SK-N-SH (cell line): ENCODE results near the gene LTBP1. TPM values are rescaled to one million over a fixed set of nuclear protein-coding genes. Genes with fewer than 3 reads are reported as not detected.

Source experiments
- CTCF ChIA-PET: fragments of 300-600, 350-600 bp; formaldehyde crosslinking; extraction: SDS; loops from one replicate; lab custom pipeline; 2021; lab: Yijun Ruan, JAX
- POLR2A ChIA-PET: fragments of 350-600 bp; sonication (Branson Sonifier 250); formaldehyde crosslinking; extraction: SDS; loops from one replicate; lab custom pipeline; 2020; ENCODE audit warnings: antibody characterized with exemption, inconsistent platforms; lab: Yijun Ruan, JAX
- DNase-seq: peaks from one replicate; pipeline ENCODE4 v3.0.0; 2012
- H2AFZ ChIP-seq: fragments of 200-600 bp; sonication (generic); 2 replicates; pipeline ENCODE4 v1.8.1; 2016; ENCODE audit warnings: antibody characterized with exemption, mild to moderate bottlenecking, low read depth
- H3F3A ChIP-seq: fragments of 200-600 bp; sonication (generic); replicated peaks from 2 replicates; pipeline ENCODE3; 2016; ENCODE audit warnings: antibody characterized with exemption, mild to moderate bottlenecking; ENCODE audit not compliant: insufficient read depth
- H3K27ac ChIP-seq, 2 experiments: fragments of 200-500 bp in 1 of 2; fragments of 200-600 bp in 1 of 2; sonication (Bioruptor generic) in 1 of 2; sonication (generic), shearing (Covaris generic) in 1 of 2; 2 replicates each; pipeline versions ENCODE4 v1.5.1 to v1.6.1; 2014 to 2016; ENCODE audit warnings: low read depth in 2 of 2, inconsistent platforms in 1 of 2, low read length in 1 of 2, mild to moderate bottlenecking in 1 of 2, mixed read lengths in 1 of 2
- H3K27me3 ChIP-seq: fragments of 200-600 bp; sonication (generic), shearing (Covaris generic); 2 replicates; pipeline ENCODE4 v1.6.1; 2016; ENCODE audit warnings: mixed run types; ENCODE audit not compliant: insufficient read depth
- H3K36me3 ChIP-seq, 2 experiments: fragments of 200-500 bp in 1 of 2; fragments of 200-600 bp in 1 of 2; sonication (Bioruptor generic) in 1 of 2; sonication (generic) in 1 of 2; replicated peaks in 1 of 2; 2 replicates each; pipeline versions ENCODE3 to v1.5.1; 2014 to 2016; ENCODE audit warnings: low read length in 1 of 2, mild to moderate bottlenecking in 1 of 2; ENCODE audit not compliant: insufficient read depth in 2 of 2, control insufficient read depth in 1 of 2
- H3K4me1 ChIP-seq, 2 experiments: fragments of 200-500 bp in 1 of 2; fragments of 200-600 bp in 1 of 2; sonication (Bioruptor generic) in 1 of 2; sonication (generic), shearing (Covaris generic) in 1 of 2; 2 replicates each; pipeline versions ENCODE4 v1.5.1 to v1.6.1; 2014 to 2016; ENCODE audit warnings: low read depth in 1 of 2, low read length in 1 of 2, mixed run types in 1 of 2; ENCODE audit not compliant: insufficient read depth in 2 of 2, control insufficient read depth in 1 of 2
- H3K4me2 ChIP-seq: fragments of 200-600 bp; sonication (generic), shearing (Covaris generic); 2 replicates; pipeline ENCODE4 v1.6.1; 2017; ENCODE audit warnings: mixed run types
- H3K4me3 ChIP-seq, 2 experiments: fragments of 200-500 bp in 1 of 2; fragments of 200-600 bp in 1 of 2; sonication (Bioruptor generic) in 1 of 2; sonication (generic), shearing (Covaris generic) in 1 of 2; 2 replicates each; pipeline versions ENCODE4 v1.5.1 to v1.8.1; 2014 to 2016; ENCODE audit warnings: low read depth in 2 of 2, inconsistent platforms in 1 of 2, low read length in 1 of 2, mild to moderate bottlenecking in 1 of 2, mixed read lengths in 1 of 2, moderate library complexity in 1 of 2
- H3K79me2 ChIP-seq: fragments of 200-600 bp; sonication (generic); 2 replicates; pipeline ENCODE4 v1.8.1; 2017; ENCODE audit warnings: mild to moderate bottlenecking; ENCODE audit not compliant: insufficient read depth
- H3K9ac ChIP-seq: fragments of 200-600 bp; sonication (generic); 2 replicates; pipeline ENCODE4 v1.6.1; 2017; ENCODE audit warnings: mixed run types
- H3K9me2 ChIP-seq: fragments of 200-600 bp; sonication (generic); 2 replicates; pipeline ENCODE4 v1.6.1; 2017; ENCODE audit warnings: mixed run types
- H3K9me3 ChIP-seq: fragments of 200-600 bp; sonication (generic); 2 replicates; pipeline ENCODE4 v1.6.1; 2017; ENCODE audit warnings: mixed run types, mild to moderate bottlenecking, moderate library complexity
- H4K20me1 ChIP-seq: fragments of 200-600 bp; sonication (generic); 2 replicates; pipeline ENCODE4 v1.6.1; 2017; ENCODE audit warnings: mild to moderate bottlenecking, mixed run types; ENCODE audit not compliant: insufficient read depth
- ELF1 ChIP-seq: IDR thresholded peaks from 2 replicates; pipeline ENCODE4 v1.4.0; 2012
- EP300 ChIP-seq, 2 experiments: IDR thresholded peaks; 2 replicates each; pipeline versions ENCODE4 v1.4.0 to v1.6.1; 2012; ENCODE audit warnings: borderline replicate concordance in 1 of 2, low read depth in 1 of 2, low read length in 1 of 2
- FOSL2 ChIP-seq: IDR thresholded peaks from 2 replicates; pipeline ENCODE4 v1.4.0; 2012; ENCODE audit warnings: low read depth, mild to moderate bottlenecking, moderate library complexity, borderline replicate concordance
- FOXJ3 ChIP-seq: sonication (generic); formaldehyde crosslinking; IDR thresholded peaks from 2 replicates; pipeline ENCODE4 v1.5.1; 2020; ENCODE audit warnings: mild to moderate bottlenecking, missing genetic modification reagents
- FOXM1 ChIP-seq: IDR thresholded peaks from 2 replicates; pipeline ENCODE4 v1.4.0; 2012; ENCODE audit warnings: low read depth, mild to moderate bottlenecking
- JUND ChIP-seq: IDR thresholded peaks from 2 replicates; pipeline ENCODE4 v1.4.0; 2012
- MEF2A ChIP-seq: IDR thresholded peaks from 2 replicates; pipeline ENCODE4 v1.4.0; 2012; ENCODE audit warnings: low read depth, borderline replicate concordance
- NFIC ChIP-seq: IDR thresholded peaks from 2 replicates; pipeline ENCODE4 v1.4.0; 2012; ENCODE audit warnings: borderline replicate concordance
- PBX3 ChIP-seq: IDR thresholded peaks from 2 replicates; pipeline ENCODE4; 2012
- POLR2AphosphoS5 ChIP-seq: IDR thresholded peaks from 2 replicates; pipeline ENCODE4 v1.6.1; 2012; ENCODE audit warnings: low read depth, low read length
- RXRA ChIP-seq: IDR thresholded peaks from 2 replicates; pipeline ENCODE4 v1.4.0; 2012; ENCODE audit warnings: low read depth, mild to moderate bottlenecking, borderline replicate concordance
- SIN3A ChIP-seq: IDR thresholded peaks from 2 replicates; pipeline ENCODE4 v1.6.1; 2012; ENCODE audit warnings: low read depth, mild to moderate bottlenecking, low read length, moderate library complexity, borderline replicate concordance
- TAF1 ChIP-seq: IDR thresholded peaks from 2 replicates; pipeline ENCODE4 v1.6.1; 2012; ENCODE audit warnings: low read depth, mild to moderate bottlenecking, low read length, moderate library complexity, borderline replicate concordance
- TCF12 ChIP-seq: IDR thresholded peaks from 2 replicates; pipeline ENCODE4 v1.4.0; 2012
- TEAD4 ChIP-seq: IDR thresholded peaks from 2 replicates; pipeline ENCODE4 v1.4.0; 2012; ENCODE audit warnings: mild to moderate bottlenecking, borderline replicate concordance; ENCODE audit not compliant: insufficient read depth
- USF1 ChIP-seq: IDR thresholded peaks from 2 replicates; pipeline ENCODE4 v1.4.0; 2012; ENCODE audit warnings: low read depth, borderline replicate concordance
- YY1 ChIP-seq: IDR thresholded peaks from 2 replicates; pipeline ENCODE4 v1.4.0; 2012; ENCODE audit warnings: low read depth, mild to moderate bottlenecking
- ZBTB33 ChIP-seq: IDR thresholded peaks from 2 replicates; pipeline ENCODE4 v1.4.0; 2012; ENCODE audit warnings: low read depth, borderline replicate concordance
- WGBS: methylation state at CpG from one replicate; pipeline ENCODE4 v1.1.6; 2017; ENCODE audit warnings: low lambda C conversion rate; 5-methylcytosine and 5-hydroxymethylcytosine counted together
- polyA plus RNA-seq, 3 experiments: library from polyadenylated mRNA; depleted of rRNA; stranded (reverse); fragments of >200 nt; gene quantifications; 2 replicates each; pipeline ENCODE4 v1.2.3, GENCODE V29; 2012

LTBP1 gene
- polyA plus RNA-seq, 1 of the 3 experiments (the other 2 are of a cell fraction), result 467 TPM

- Histone ChIP-seq H3K4me3 (no peak overlapping the region), H2AFZ (no peak overlapping the region), H3K27ac (peak overlapping the region in 1 of 2 experiments; percentile 89; a peak in 2 of 4 replicates), H3K4me1 (peaks cover 0 to 25% of the 10 kb centered on the region in 2 experiments; a peak in 2 of 4 replicates), H3K9me3 (peaks cover 9% of the 10 kb centered on the region; the same call in 1 of the 2 replicates), H3K79me2 (0 out of 2 replicates have a peak, but pooled peaks cover 5% of the 10 kb centered on the region), H3F3A (peaks cover 18% of the 10 kb centered on the region), H3K9me2 (no peaks in the 10 kb centered on the region), H3K36me3 (no peaks in the 10 kb centered on the region), H3K4me2 (0 out of 2 replicates have a peak overlapping the region, but pooled peaks have one; percentile 59), H3K9ac (peak overlapping the region; percentile 24; the same call in 1 of the 2 replicates), H3K27me3 (no peaks in the 10 kb centered on the region), H4K20me1 (no peaks in the 10 kb centered on the region)
- ChIA-PET CTCF (interaction anchor here (1.2 kb wide), 1 partner anchor 16 kb away, joined by 3 read pairs; no protein-coding TSS in a partner anchor), POLR2A (no interaction called here)
- 9% methylated on average over 2 of the region's 2 CpGs for WGBS
- TF ChIP-seq TCF12, result peak; percentile 95
- TF ChIP-seq FOSL2, result peak; percentile 98
- TF ChIP-seq USF1, result no peak
- peak; percentile 90 for TF ChIP-seq TEAD4
- no peak for TF ChIP-seq FOXJ3 (CRISPR knock-in tag)
- no peak for TF ChIP-seq ELF1
- TF ChIP-seq SIN3A, result no peak
- TF ChIP-seq POLR2AphosphoS5, result peak; percentile 75; the same call in 1 of the 2 replicates
- TF ChIP-seq MEF2A, result 0 out of 2 replicates have a peak, but pooled peaks have one; percentile 24
- peak; percentile 28; the same call in 1 of the 2 replicates for TF ChIP-seq FOXM1
- TF ChIP-seq NFIC, result peak; percentile 68
- no peak for TF ChIP-seq TAF1
- peak in 1 of 2 experiments; percentile 92; a peak in 2 of 4 replicates for TF ChIP-seq EP300 (IDR thresholded peaks at IDR 0.05; ENCODE audit: borderline replicate concordance in 1 of 2, low read depth in 1 of 2, low read length in 1 of 2)
- TF ChIP-seq PBX3, result peak; percentile 96
- peak; percentile 96 for TF ChIP-seq JUND
- peak; percentile 79; the same call in 1 of the 2 replicates for TF ChIP-seq ZBTB33
- no peak for TF ChIP-seq YY1
- peak; percentile 87; the same call in 1 of the 2 replicates for TF ChIP-seq RXRA
- DNase-seq, result no peak
Measured at GRCh38 chr2:33068261-33068660, 121.5 kb downstream of the LTBP1 start.
